HCT116 (cell line): ENCODE measurements around the gene MYH11.

Experiments
- CBX3 ChIP-seq: IDR thresholded peaks from 2 replicates; pipeline ENCODE4 v1.6.1; 2012; ENCODE audit warnings: low read depth
- CEBPB ChIP-seq: IDR thresholded peaks from 2 replicates; pipeline ENCODE4 v1.6.1; 2012; ENCODE audit warnings: low read depth
- CTCF ChIP-seq, 3 experiments: fragments of 200-600 bp in 1 of 3; sonication (generic) in 1 of 3; IDR thresholded peaks in 2 of 3; conservative IDR thresholded peaks in 1 of 3; 2 replicates each; pipeline ENCODE4 v1.5.1; 2012 to 2017; ENCODE audit warnings: low read depth in 2 of 3, low read length in 2 of 3, antibody characterized with exemption in 1 of 3, borderline replicate concordance in 1 of 3, control low read depth in 1 of 3, mild to moderate bottlenecking in 1 of 3, mixed read lengths in 1 of 3, mixed run types in 1 of 3, moderate library complexity in 1 of 3; ENCODE audit not compliant: insufficient read depth in 1 of 3
- EGR1 ChIP-seq: IDR thresholded peaks from 2 replicates; pipeline ENCODE4 v1.6.1; 2012; ENCODE audit warnings: low read depth
- EZH2 ChIP-seq: fragments of 200-600 bp; sonication (generic); IDR thresholded peaks from 2 replicates; pipeline ENCODE4 v1.6.1; 2017; ENCODE audit warnings: antibody characterized with exemption, mixed run types
- EZH2phosphoT487 ChIP-seq: fragments of 200-600 bp; IDR thresholded peaks from 2 replicates; pipeline ENCODE4 v1.6.1; 2018; ENCODE audit warnings: antibody characterized with exemption, borderline replicate concordance
- FOSL1 ChIP-seq: IDR thresholded peaks from 2 replicates; pipeline ENCODE4 v1.6.1; 2012; ENCODE audit warnings: low read depth
- POLR2A ChIP-seq: IDR thresholded peaks from 2 replicates; pipeline ENCODE4 v1.7.0; 2011; ENCODE audit warnings: borderline replicate concordance; ENCODE audit not compliant: insufficient read depth, insufficient read length; ENCODE audit errors: extremely low read depth
- POLR2AphosphoS5 ChIP-seq: IDR thresholded peaks from 2 replicates; pipeline ENCODE4 v1.6.1; 2011; ENCODE audit warnings: mild to moderate bottlenecking, low read depth, low read length, moderate library complexity
- RAD21 ChIP-seq: IDR thresholded peaks from 2 replicates; pipeline ENCODE4 v1.6.1; 2012; ENCODE audit warnings: low read depth, mild to moderate bottlenecking
- TCF7L2 ChIP-seq: IDR thresholded peaks from 2 replicates; pipeline ENCODE4 v1.7.0; 2011; ENCODE audit warnings: borderline replicate concordance, inconsistent platforms; ENCODE audit not compliant: insufficient read depth, insufficient read length; ENCODE audit errors: extremely low read depth
- ZNF274 ChIP-seq: fragments of 200-500 bp; sonication (Bioruptor generic); IDR thresholded peaks from 2 replicates; pipeline ENCODE4 v1.6.1; 2014; ENCODE audit warnings: mild to moderate bottlenecking, low read depth, low read length, inconsistent platforms

- TF ChIP-seq EGR1 (no peak), CEBPB (no peak), TCF7L2 (no peak), CTCF (IDR thresholded peaks at IDR 0.05 in 2 of 3, conservative IDR thresholded peaks at IDR 0.05 in 1 of 3; ENCODE audit: borderline replicate concordance in 1 of 3, insufficient read depth in 1 of 3, low read depth in 2 of 3, low read length in 2 of 3) (no peak), EZH2phosphoT487 (no peak), RAD21 (no peak), POLR2AphosphoS5 (no peak), POLR2A (no peak), FOSL1 (no peak), EZH2 (no peak), ZNF274 (no peak), CBX3 (no peak)
Measured at GRCh38 chr16:15846510-15846909, 10.3 kb downstream of the MYH11 start.
